ENCODE results near the gene KANK4. TPM values are rescaled to one million over a fixed set of nuclear protein-coding genes. Genes with fewer than 3 reads are reported as not detected.

KANK4 gene
- total RNA-seq, 4 donors from 2014 or later: 2.5 TPM; not detected in 3

- TF ChIP-seq CTCF (IDR thresholded peaks at IDR 0.05): no peak
- TF ChIP-seq POLR2A (IDR thresholded peaks at IDR 0.05): no peak
Observed at GRCh38 chr1:62306065-62306464, 13.2 kb downstream of the KANK4 start.

DNA sequence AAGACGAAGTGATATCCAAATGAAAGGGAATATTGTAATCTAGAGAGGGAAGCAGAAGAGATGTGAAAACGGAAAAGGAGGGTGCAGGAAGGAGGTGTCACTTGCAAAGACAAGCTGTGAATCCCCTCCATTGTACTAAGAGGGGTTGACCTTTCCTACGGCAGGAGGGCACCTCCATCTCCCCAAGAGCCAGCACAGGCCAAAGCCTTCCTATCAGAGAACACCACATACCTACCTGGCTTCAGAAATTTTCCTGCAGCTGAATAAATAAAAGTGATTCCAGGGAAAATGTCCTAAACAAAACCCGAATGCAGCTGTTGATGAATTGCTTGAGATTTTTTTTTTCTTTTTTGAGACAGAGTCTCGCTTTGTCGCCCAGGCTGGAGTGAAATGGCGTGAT lies 14.3 kb downstream of the KANK4 start:
- no peak for TF ChIP-seq POLR2A (IDR thresholded peaks at IDR 0.05)
- TF ChIP-seq CTCF (IDR thresholded peaks at IDR 0.05): no peak

More at GRCh38 chr1:62306065-62306464, 13.2 kb downstream of the KANK4 start:
- DNase-seq: no peak
- Histone ChIP-seq H3K27me3 (no peaks in the 10 kb centered on the region), H3K4me3 (no peak overlapping the region), H3K4me1 (no peaks in the 10 kb centered on the region), H3K27ac (no peak overlapping the region), H3K36me3 (no peaks in the 10 kb centered on the region), H3K9me3 (no peaks in the 10 kb centered on the region)

GRCh38 chr1:62304515-62304914 lies 14.7 kb downstream of the KANK4 start:
- H3K4me3 ChIP-seq: no peak overlapping the region
- no peaks in the 10 kb centered on the region for H3K36me3 ChIP-seq
- no peaks in the 10 kb centered on the region for H3K27me3 ChIP-seq
- H3K4me1 ChIP-seq: no peaks in the 10 kb centered on the region
- no peaks in the 10 kb centered on the region for H3K9me3 ChIP-seq
- H3K27ac ChIP-seq: no peak overlapping the region
- TF ChIP-seq CTCF (IDR thresholded peaks at IDR 0.05) (no peak), POLR2A (IDR thresholded peaks at IDR 0.05) (no peak)
- DNase-seq: no peak

More for the DNA sequence above, 14.3 kb downstream of the KANK4 start:
- DNase-seq: no peak
- Histone ChIP-seq H3K27ac (no peak overlapping the region), H3K9me3 (no peaks in the 10 kb centered on the region), H3K36me3 (no peaks in the 10 kb centered on the region), H3K27me3 (no peaks in the 10 kb centered on the region), H3K4me1 (no peaks in the 10 kb centered on the region), H3K4me3 (no peak overlapping the region)

GRCh38 chr1:62301726-62302390 lies 17.4 kb downstream of the KANK4 start:
- DNase-seq: no peak
- Histone ChIP-seq H3K27me3 (no peaks in the 10 kb centered on the region), H3K4me1 (no peaks in the 10 kb centered on the region), H3K4me3 (no peak overlapping the region), H3K9me3 (no peaks in the 10 kb centered on the region), H3K36me3 (no peaks in the 10 kb centered on the region), H3K27ac (no peak overlapping the region)
- no peak for TF ChIP-seq CTCF (IDR thresholded peaks at IDR 0.05)
- no peak for TF ChIP-seq POLR2A (IDR thresholded peaks at IDR 0.05)

GRCh38 chr1:62299426-62300200 lies 19.6 kb downstream of the KANK4 start:
- Histone ChIP-seq H3K36me3 (no peaks in the 10 kb centered on the region), H3K27me3 (no peaks in the 10 kb centered on the region), H3K9me3 (no peaks in the 10 kb centered on the region), H3K4me3 (no peak overlapping the region), H3K4me1 (no peaks in the 10 kb centered on the region), H3K27ac (no peak overlapping the region)
- no peak for DNase-seq
- TF ChIP-seq CTCF (IDR thresholded peaks at IDR 0.05) (no peak), POLR2A (IDR thresholded peaks at IDR 0.05) (no peak)
